Muscle layer of colon (tissue), 2 donors: ENCODE data around the gene KSR2.

Source experiments
- H3K27ac ChIP-seq: one replicate; pipeline ENCODE4 v1.7.0; 2013; ENCODE audit warnings: low read depth, mild to moderate bottlenecking, low read length, moderate library complexity
- H3K27me3 ChIP-seq, 2 donors: one replicate each; pipeline ENCODE4 v1.7.0; 2013; ENCODE audit warnings: low read length in 2 of 2, mild to moderate bottlenecking in 2 of 2; ENCODE audit not compliant: insufficient read depth in 2 of 2, control insufficient read depth in 1 of 2
- H3K36me3 ChIP-seq: one replicate; pipeline ENCODE4 v1.7.0; 2013; ENCODE audit warnings: mild to moderate bottlenecking, low read length; ENCODE audit not compliant: insufficient read depth
- H3K4me1 ChIP-seq: one replicate; pipeline ENCODE4 v1.7.0; 2013; ENCODE audit warnings: mild to moderate bottlenecking, low read length; ENCODE audit not compliant: insufficient read depth
- H3K4me3 ChIP-seq, 2 donors: one replicate each; pipeline ENCODE4 v1.7.0; 2013; ENCODE audit warnings: low read length in 2 of 2, low read depth in 1 of 2, mild to moderate bottlenecking in 1 of 2, moderate library complexity in 1 of 2
- H3K9ac ChIP-seq: one replicate; pipeline ENCODE4 v1.7.0; 2013; ENCODE audit warnings: low read length
- H3K9me3 ChIP-seq: one replicate; pipeline ENCODE4 v1.7.0; 2013; ENCODE audit warnings: mild to moderate bottlenecking, low read length
- donor health status: abdominal sarcoma.
- donor health status: Adenocarcinoma of cecum.

KSR2 gene

DNA sequence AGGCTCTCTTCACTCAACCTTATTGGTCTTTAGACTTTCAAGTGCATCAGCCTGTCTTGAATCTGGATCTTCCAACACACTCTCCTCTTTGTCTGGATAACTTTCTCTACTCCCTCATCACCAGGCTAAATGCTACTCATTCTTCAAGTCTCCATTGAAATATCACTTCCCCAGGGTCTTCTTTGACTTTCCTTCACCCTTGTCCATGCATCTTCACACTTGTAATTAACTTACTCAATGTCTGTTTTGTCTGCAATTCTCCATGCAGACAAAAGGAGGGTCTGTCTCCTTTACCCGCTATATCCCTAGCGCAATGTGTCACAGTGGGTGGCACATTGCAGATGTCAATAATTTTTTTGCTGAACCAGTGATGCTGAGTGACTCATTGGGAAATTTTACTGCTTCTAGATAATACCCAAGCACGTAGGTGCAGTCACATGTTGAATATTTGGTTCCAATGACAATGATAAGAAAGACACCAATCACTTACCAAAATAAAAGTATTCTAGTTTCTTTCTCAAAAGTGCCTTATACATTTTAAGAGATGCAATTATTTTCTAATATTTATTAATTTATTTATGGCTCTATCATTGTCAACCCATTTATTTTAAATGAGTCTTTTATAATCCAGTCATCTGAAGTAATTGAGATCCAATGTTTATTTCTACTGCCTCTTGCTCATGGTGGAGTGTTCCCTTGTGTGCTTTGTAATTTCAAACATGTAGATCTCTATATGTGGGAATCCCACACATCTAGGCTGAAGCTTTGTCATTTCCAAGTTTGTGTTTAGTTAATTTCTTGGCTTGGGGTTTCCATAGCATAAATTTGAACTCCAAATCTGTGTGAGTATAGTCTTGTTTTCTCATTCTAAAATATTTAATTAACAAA is 26.0 kb upstream of the KSR2 start:
- H3K9me3 ChIP-seq: no peaks in the 10 kb centered on the region
- no peaks in the 10 kb centered on the region for H3K27me3 ChIP-seq
- H3K27ac ChIP-seq: no peak overlapping the region
- no peak overlapping the region for H3K4me3 ChIP-seq
- H3K36me3 ChIP-seq: no peaks in the 10 kb centered on the region
- no peak overlapping the region for H3K9ac ChIP-seq
- no peaks in the 10 kb centered on the region for H3K4me1 ChIP-seq

DNA sequence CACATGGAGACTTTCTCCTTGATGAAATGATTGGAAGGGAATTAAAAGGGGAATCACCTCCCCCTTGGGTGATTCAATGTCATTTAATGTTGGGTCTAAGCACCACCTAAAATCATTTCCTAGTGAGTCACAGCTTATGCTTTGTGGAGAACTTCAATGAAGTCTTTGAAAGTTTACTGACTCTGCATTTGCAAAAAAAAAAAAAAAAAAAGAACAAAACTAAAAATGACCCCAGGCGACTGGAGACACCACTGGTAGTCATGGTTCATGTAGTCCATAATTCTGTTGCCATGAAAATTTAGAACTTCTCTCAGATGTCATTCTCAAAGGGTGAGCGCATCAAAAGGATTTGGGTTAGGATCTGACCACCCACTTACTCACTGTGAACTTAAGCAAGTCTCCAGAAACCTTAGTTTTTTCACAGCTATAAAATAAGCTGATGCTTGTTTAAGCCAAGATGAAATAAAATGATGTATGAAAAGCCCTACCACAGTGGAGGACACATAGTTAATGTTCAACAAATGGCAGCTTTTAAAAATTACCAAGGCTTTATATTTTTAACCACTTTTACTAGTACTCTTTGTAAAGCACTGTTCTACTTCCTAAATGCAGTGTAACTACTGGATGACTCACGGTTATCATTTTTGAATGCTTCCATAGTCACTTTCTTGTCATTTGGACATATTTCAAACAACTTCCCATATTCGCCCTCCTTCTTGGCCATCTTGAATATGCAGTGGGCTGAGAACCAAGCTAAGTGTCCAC is 18.1 kb upstream of the KSR2 start:
- H3K36me3 ChIP-seq: no peaks in the 10 kb centered on the region
- no peak overlapping the region for H3K27ac ChIP-seq
- no peak overlapping the region for H3K4me3 ChIP-seq
- H3K27me3 ChIP-seq: no peaks in the 10 kb centered on the region
- no peaks in the 10 kb centered on the region for H3K4me1 ChIP-seq
- H3K9me3 ChIP-seq: no peaks in the 10 kb centered on the region
- H3K9ac ChIP-seq: no peak overlapping the region

- H3K27me3 ChIP-seq: no peaks in the 10 kb centered on the region
- no peaks in the 10 kb centered on the region for H3K4me1 ChIP-seq
- no peak overlapping the region for H3K27ac ChIP-seq
- no peak overlapping the region for H3K9ac ChIP-seq
- no peak overlapping the region for H3K4me3 ChIP-seq
- H3K9me3 ChIP-seq: no peaks in the 10 kb centered on the region
- H3K36me3 ChIP-seq: no peaks in the 10 kb centered on the region
Observed at GRCh38 chr12:117985182-117985581, 16.4 kb upstream of the KSR2 start.

- no peaks in the 10 kb centered on the region for H3K27me3 ChIP-seq
- H3K4me1 ChIP-seq: no peaks in the 10 kb centered on the region
- H3K27ac ChIP-seq: no peak overlapping the region
- no peak overlapping the region for H3K9ac ChIP-seq
- no peaks in the 10 kb centered on the region for H3K36me3 ChIP-seq
- no peak overlapping the region for H3K4me3 ChIP-seq
- H3K9me3 ChIP-seq: no peaks in the 10 kb centered on the region
Observed at GRCh38 chr12:117981267-117981666, 12.5 kb upstream of the KSR2 start.

DNA sequence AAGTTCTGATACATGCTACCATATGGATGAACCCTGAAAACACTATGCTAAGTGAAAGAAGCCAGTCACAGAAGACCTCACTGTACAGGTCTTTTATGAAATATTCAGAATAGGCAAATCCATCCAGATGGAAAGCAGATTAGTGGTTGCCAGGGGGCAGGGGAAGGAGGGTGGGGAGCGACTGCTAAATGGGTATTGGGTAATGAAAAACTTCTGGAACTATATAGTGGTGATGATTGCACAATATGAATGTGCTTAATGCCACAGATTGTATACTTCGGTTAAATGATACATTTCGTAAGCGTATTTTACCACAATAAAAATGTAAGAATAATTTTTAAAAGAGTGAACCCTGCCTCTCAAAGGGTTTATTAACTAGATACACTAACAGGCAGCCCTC is 11.8 kb upstream of the KSR2 start:
- Histone ChIP-seq H3K9ac (no peak overlapping the region), H3K36me3 (no peaks in the 10 kb centered on the region), H3K27ac (no peak overlapping the region), H3K27me3 (no peaks in the 10 kb centered on the region), H3K9me3 (no peaks in the 10 kb centered on the region), H3K4me3 (no peak overlapping the region), H3K4me1 (no peaks in the 10 kb centered on the region)

DNA sequence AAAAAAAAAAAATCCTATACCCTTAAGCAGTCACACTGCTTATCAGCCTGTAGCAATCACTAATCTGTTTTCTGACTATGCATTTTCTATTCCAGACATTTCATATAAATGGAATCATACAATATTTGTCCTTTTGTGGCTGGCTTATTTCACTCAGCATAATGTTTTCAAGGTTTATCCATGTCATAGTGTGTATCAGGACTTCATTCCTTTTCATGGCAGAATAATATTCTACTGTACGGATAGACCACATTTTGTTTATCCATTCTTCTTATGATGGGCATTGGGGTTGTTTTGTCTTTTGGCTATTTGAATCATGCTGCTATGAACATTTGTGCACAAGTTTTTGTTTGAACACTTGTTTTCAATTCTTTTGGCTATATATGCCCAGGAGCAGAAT is 8.6 kb upstream of the KSR2 start:
- no peaks in the 10 kb centered on the region for H3K9me3 ChIP-seq
- H3K9ac ChIP-seq: no peak overlapping the region
- H3K27ac ChIP-seq: no peak overlapping the region
- H3K36me3 ChIP-seq: no peaks in the 10 kb centered on the region
- no peak overlapping the region for H3K4me3 ChIP-seq
- H3K4me1 ChIP-seq: no peaks in the 10 kb centered on the region
- no peaks in the 10 kb centered on the region for H3K27me3 ChIP-seq

DNA sequence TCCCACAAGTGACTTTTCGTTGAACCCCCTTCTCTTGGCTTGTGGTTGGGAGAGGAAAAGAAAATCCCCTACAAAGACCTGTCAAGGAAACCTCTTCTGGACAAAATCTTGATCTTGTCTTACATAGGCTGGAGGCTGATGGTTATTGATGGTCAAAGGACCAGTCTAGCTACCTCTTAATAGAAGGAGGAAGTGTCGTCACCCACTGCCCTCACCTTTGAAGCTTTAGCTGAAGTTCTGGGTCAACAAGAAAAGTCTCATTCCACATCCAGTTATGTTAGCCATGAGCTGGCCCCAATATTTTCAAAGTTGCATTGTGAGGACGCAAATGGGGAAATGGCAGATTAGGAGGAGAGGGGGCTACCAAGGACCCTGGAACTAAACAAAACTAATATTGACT is 6.2 kb upstream of the KSR2 start:
- Histone ChIP-seq H3K9me3 (peaks cover 8% of the 10 kb centered on the region), H3K4me3 (no peak overlapping the region), H3K4me1 (no peaks in the 10 kb centered on the region), H3K36me3 (no peaks in the 10 kb centered on the region), H3K27ac (no peak overlapping the region), H3K27me3 (no peaks in the 10 kb centered on the region), H3K9ac (no peak overlapping the region)

DNA sequence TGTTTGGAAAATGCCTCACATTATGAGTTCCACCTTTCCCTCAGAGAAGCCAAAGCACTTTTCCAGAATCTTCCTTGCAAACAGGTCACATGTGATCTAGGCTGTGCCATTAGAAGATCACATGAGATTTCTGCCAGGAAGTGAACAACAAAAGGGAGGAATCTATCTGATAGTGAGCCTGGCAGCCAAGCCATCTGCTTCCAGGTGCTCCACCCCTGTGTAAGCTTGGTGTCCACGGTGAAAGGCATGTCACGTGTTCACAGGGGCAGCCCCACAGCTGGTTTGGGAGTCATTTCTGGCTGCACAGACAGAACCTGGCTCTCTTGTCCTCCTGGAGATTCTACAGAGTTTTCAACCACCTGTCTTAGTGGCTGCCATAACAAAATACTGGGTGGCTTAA is 3.5 kb upstream of the KSR2 start:
- peaks cover 0 to 22% of the 10 kb centered on the region in 2 donors for H3K27me3 ChIP-seq
- no peaks in the 10 kb centered on the region for H3K4me1 ChIP-seq
- H3K4me3 ChIP-seq: no peak overlapping the region
- peaks cover 8% of the 10 kb centered on the region for H3K9me3 ChIP-seq
- H3K36me3 ChIP-seq: no peaks in the 10 kb centered on the region
- H3K9ac ChIP-seq: no peak overlapping the region
- no peak overlapping the region for H3K27ac ChIP-seq

DNA sequence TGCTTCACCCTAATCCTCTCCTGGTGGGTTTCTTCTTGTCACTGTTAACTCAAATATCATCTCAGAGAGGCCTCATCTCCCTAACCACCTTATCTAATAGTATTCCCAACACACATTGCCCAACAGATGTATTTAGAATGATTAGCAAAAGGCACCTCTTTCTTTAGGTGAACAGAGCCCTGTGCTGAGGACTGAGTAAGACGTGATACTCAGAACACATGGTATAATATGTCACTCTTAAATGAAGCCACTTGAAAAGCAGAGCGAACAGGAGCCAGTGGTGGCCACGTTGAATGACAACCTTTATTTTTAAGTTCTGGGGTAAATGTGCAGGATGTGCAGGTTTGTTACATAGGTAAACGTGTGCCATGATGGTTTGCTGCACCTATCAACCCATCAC is 1.5 kb upstream of the KSR2 start:
- Histone ChIP-seq H3K4me3 (no peak overlapping the region), H3K9ac (no peak overlapping the region), H3K27ac (no peak overlapping the region), H3K9me3 (peaks cover 8% of the 10 kb centered on the region), H3K4me1 (no peaks in the 10 kb centered on the region), H3K36me3 (no peaks in the 10 kb centered on the region), H3K27me3 (peaks cover 0 to 33% of the 10 kb centered on the region in 2 donors)

GRCh38 chr12:117968151-117968789 is 520 bp downstream of the KSR2 start:
- Histone ChIP-seq H3K4me1 (no peaks in the 10 kb centered on the region), H3K9ac (no peak overlapping the region), H3K27ac (no peak overlapping the region), H3K27me3 (peaks cover 0 to 33% of the 10 kb centered on the region in 2 donors), H3K36me3 (no peaks in the 10 kb centered on the region), H3K4me3 (no peak overlapping the region), H3K9me3 (peaks cover 8% of the 10 kb centered on the region)

- Histone ChIP-seq H3K27me3 (peaks cover 0 to 33% of the 10 kb centered on the region in 2 donors), H3K27ac (no peak overlapping the region), H3K9me3 (peaks cover 8% of the 10 kb centered on the region), H3K4me3 (no peak overlapping the region), H3K9ac (no peak overlapping the region), H3K36me3 (no peaks in the 10 kb centered on the region), H3K4me1 (no peaks in the 10 kb centered on the region)
Observed at GRCh38 chr12:117967512-117967911, 1.3 kb downstream of the KSR2 start.
